HUDEP-2 (cell line): Measurements from ENCODE around the gene GAB1.

Source experiments
- DNase-seq, 76 experiments: peaks; one replicate each; lab custom pipeline; 2025; ENCODE audit not compliant: unreplicated experiment in 76 of 76; lab: John Stamatoyannopoulos, UW

The GAB1 gene

GRCh38 chr4:143337600-143338287, 1.1 kb downstream of the GAB1 start:
- DNase-seq = peak in 57 of 76 experiments; percentile 4 to 63 (median 32)

GRCh38 chr4:143338313-143338712, 1.6 kb downstream of the GAB1 start:
- DNase-seq = no peak

- no peak for DNase-seq
These were observed 2.8 kb downstream of the GAB1 start for GRCh38 chr4:143339497-143339896.

GRCh38 chr4:143341186-143341755, 4.6 kb downstream of the GAB1 start:
- peak in 11 of 76 experiments; percentile 1 to 38 (median 16) for DNase-seq

- no peak for DNase-seq
These were observed 6.7 kb downstream of the GAB1 start for GRCh38 chr4:143343276-143343831.

- peak in 1 of 76 experiments; percentile 7 for DNase-seq
These were observed 7.4 kb downstream of the GAB1 start for GRCh38 chr4:143344041-143344440.

GRCh38 chr4:143344774-143345173, 8.1 kb downstream of the GAB1 start:
- peak in 43 of 76 experiments; percentile 2 to 81 (median 54) for DNase-seq

- peak in 4 of 76 experiments; percentile 14 to 29 (median 22) for DNase-seq
These were observed 8.7 kb downstream of the GAB1 start for GRCh38 chr4:143345356-143345755.

- peak in 2 of 76 experiments; percentile 10 to 12 for DNase-seq
These were observed 9.5 kb downstream of the GAB1 start for GRCh38 chr4:143346206-143346605.

GRCh38 chr4:143347484-143348111, 10.9 kb downstream of the GAB1 start:
- no peak for DNase-seq

- DNase-seq = peak in 75 of 76 experiments; percentile 15 to 89 (median 67)
These were observed 11.8 kb downstream of the GAB1 start for GRCh38 chr4:143348233-143349077.

- DNase-seq = peak in 9 of 76 experiments; percentile 2 to 35 (median 8)
These were observed 13.3 kb downstream of the GAB1 start for GRCh38 chr4:143349858-143350527.

GRCh38 chr4:143351149-143351691, 14.5 kb downstream of the GAB1 start:
- DNase-seq = no peak

GRCh38 chr4:143351774-143352451, 15.2 kb downstream of the GAB1 start:
- DNase-seq = no peak

- DNase-seq = peak in 8 of 76 experiments; percentile 3 to 32 (median 20)
These were observed 16.0 kb downstream of the GAB1 start for GRCh38 chr4:143352720-143353119.

- no peak for DNase-seq
These were observed 17.1 kb downstream of the GAB1 start for GRCh38 chr4:143353797-143354196.

GRCh38 chr4:143354990-143355389, 18.3 kb downstream of the GAB1 start:
- DNase-seq = peak in 2 of 76 experiments; percentile 10 to 19

- DNase-seq = no peak
These were observed 19.0 kb downstream of the GAB1 start for GRCh38 chr4:143355540-143356217.

- no peak for DNase-seq
These were observed 19.8 kb downstream of the GAB1 start for GRCh38 chr4:143356493-143356892.
